Fibroblast of lung (primary cell): ENCODE data around the gene APMAP. TPM values are rescaled to one million over a fixed set of nuclear protein-coding genes. Genes with fewer than 3 reads are reported as not detected.

ENCODE experiments used
- DNase-seq, 2 donors: peaks; one replicate each; pipeline versions ENCODE4 v3.0.0 to v3.0.0-alpha.2; 2010; ENCODE audit warnings: low read depth in 2 of 2
- H2AFZ ChIP-seq: 2 replicates; pipeline ENCODE4 v1.5.1; 2012; ENCODE audit warnings: low read length, control low read depth, inconsistent platforms
- H3K27ac ChIP-seq: 2 replicates; pipeline ENCODE4 v1.5.1; 2011; ENCODE audit warnings: low read length, control low read depth; ENCODE audit not compliant: insufficient read depth
- H3K27me3 ChIP-seq: 2 replicates; pipeline ENCODE4 v1.5.1; 2011; ENCODE audit warnings: mild to moderate bottlenecking, low read length; ENCODE audit not compliant: control insufficient read depth, insufficient read depth
- H3K36me3 ChIP-seq: 2 replicates; pipeline ENCODE4 v1.5.1; 2011; ENCODE audit warnings: low read length; ENCODE audit not compliant: control insufficient read depth, insufficient read depth
- H3K4me1 ChIP-seq: 2 replicates; pipeline ENCODE4 v1.5.1; 2011; ENCODE audit warnings: low read length; ENCODE audit not compliant: control insufficient read depth, insufficient read depth; ENCODE audit errors: extremely low read depth
- H3K4me2 ChIP-seq: 2 replicates; pipeline ENCODE4 v1.5.1; 2011; ENCODE audit warnings: low read length, control low read depth; ENCODE audit not compliant: insufficient read depth; ENCODE audit errors: extremely low read depth
- H3K4me3 ChIP-seq, 4 experiments: fragments of 200-600 bp in 1 of 4; sonication (generic) in 1 of 4; replicated peaks in 1 of 4; 2 replicates each; pipeline ENCODE4 v1.5.1; 2011 to 2016; ENCODE audit warnings: low read length in 4 of 4, low read depth in 3 of 4, mild to moderate bottlenecking in 3 of 4, control low read depth in 2 of 4, inconsistent platforms in 1 of 4, mixed read lengths in 1 of 4; ENCODE audit not compliant: insufficient read depth in 1 of 4; ENCODE audit errors: control extremely low read depth in 1 of 4
- H3K79me2 ChIP-seq: 2 replicates; pipeline ENCODE4 v1.5.1; 2012; ENCODE audit warnings: mild to moderate bottlenecking, low read length, inconsistent platforms; ENCODE audit not compliant: control insufficient read depth, insufficient read depth
- H3K9ac ChIP-seq: 2 replicates; pipeline ENCODE4 v1.5.1; 2011; ENCODE audit warnings: mild to moderate bottlenecking, low read length, control low read depth; ENCODE audit not compliant: insufficient read depth
- H3K9me3 ChIP-seq: 2 replicates; pipeline ENCODE4 v1.5.1; 2012; ENCODE audit warnings: low read depth, low read length; ENCODE audit not compliant: control insufficient read depth, insufficient read depth
- H4K20me1 ChIP-seq: 2 replicates; pipeline ENCODE4 v1.5.1; 2011; ENCODE audit warnings: low read length; ENCODE audit not compliant: control insufficient read depth, insufficient read depth; ENCODE audit errors: extremely low read depth
- CTCF ChIP-seq, 2 donors: IDR thresholded peaks in 1 of 2; conservative IDR thresholded peaks in 1 of 2; 1 replicate in 1 of 2; 2 replicates in 1 of 2; pipeline ENCODE4 v1.5.1; 2011 to 2012; ENCODE audit warnings: low read length in 2 of 2, control low read depth in 1 of 2, inconsistent platforms in 1 of 2, low read depth in 1 of 2, mild to moderate bottlenecking in 1 of 2
- EZH2 ChIP-seq: IDR thresholded peaks from 2 replicates; pipeline ENCODE4 v1.5.1; 2012; ENCODE audit warnings: low read length, control low read depth, mild to moderate bottlenecking; ENCODE audit errors: missing control alignments
- polyA plus RNA-seq, 2 donors: library from polyadenylated mRNA; depleted of rRNA in 1 of 2; stranded (reverse) in 1 of 2; unstranded in 1 of 2; fragments of >200 nt; gene quantifications; 2 replicates each; pipeline ENCODE4 v1.2.1, GENCODE V29; 2011 to 2012; ENCODE audit warnings: missing spikeins in 1 of 2
- total RNA-seq: library from RNA; depleted of rRNA; stranded (reverse); fragments of >200 nt; gene quantifications from 2 replicates; pipeline ENCODE4 v1.2.1, GENCODE V29; 2014

Gene APMAP
- total and polyA plus RNA-seq, 2 donors (not counting 1 experiment from before 2014, with no cell fraction given) = 72.5 to 104 TPM

GRCh38 chr20:25018425-25018824 lies 25.9 kb upstream of the APMAP start:
- H3K4me2 ChIP-seq = no peak overlapping the region
- H3K27ac ChIP-seq = no peak overlapping the region
- no peak for TF ChIP-seq CTCF (conservative IDR thresholded peaks at IDR 0.05 in 1 of 2, IDR thresholded peaks at IDR 0.05 in 1 of 2; ENCODE audit: low read depth in 1 of 2, low read length in 2 of 2)
- no peak for TF ChIP-seq EZH2
- no peaks in the 10 kb centered on the region for H3K27me3 ChIP-seq
- H3K79me2 ChIP-seq = no peaks in the 10 kb centered on the region
- no peak overlapping the region for H3K4me3 ChIP-seq
- no peaks in the 10 kb centered on the region for H3K36me3 ChIP-seq
- no peaks in the 10 kb centered on the region for H3K4me1 ChIP-seq
- H4K20me1 ChIP-seq = no peaks in the 10 kb centered on the region
- DNase-seq = no peak
- no peak overlapping the region for H2AFZ ChIP-seq
- H3K9ac ChIP-seq = no peak overlapping the region
- no peaks in the 10 kb centered on the region for H3K9me3 ChIP-seq

GRCh38 chr20:25017257-25017803 lies 24.8 kb upstream of the APMAP start:
- H2AFZ ChIP-seq = no peak overlapping the region
- TF ChIP-seq EZH2 (no peak), CTCF (conservative IDR thresholded peaks at IDR 0.05 in 1 of 2, IDR thresholded peaks at IDR 0.05 in 1 of 2; ENCODE audit: low read depth in 1 of 2, low read length in 2 of 2) (no peak)
- H3K4me1 ChIP-seq = no peaks in the 10 kb centered on the region
- no peaks in the 10 kb centered on the region for H3K79me2 ChIP-seq
- H3K27me3 ChIP-seq = no peaks in the 10 kb centered on the region
- H3K9ac ChIP-seq = no peak overlapping the region
- no peak overlapping the region for H3K4me2 ChIP-seq
- no peak for DNase-seq
- no peaks in the 10 kb centered on the region for H3K9me3 ChIP-seq
- H4K20me1 ChIP-seq = no peaks in the 10 kb centered on the region
- H3K36me3 ChIP-seq = no peaks in the 10 kb centered on the region
- H3K27ac ChIP-seq = no peak overlapping the region
- H3K4me3 ChIP-seq = no peak overlapping the region

DNA sequence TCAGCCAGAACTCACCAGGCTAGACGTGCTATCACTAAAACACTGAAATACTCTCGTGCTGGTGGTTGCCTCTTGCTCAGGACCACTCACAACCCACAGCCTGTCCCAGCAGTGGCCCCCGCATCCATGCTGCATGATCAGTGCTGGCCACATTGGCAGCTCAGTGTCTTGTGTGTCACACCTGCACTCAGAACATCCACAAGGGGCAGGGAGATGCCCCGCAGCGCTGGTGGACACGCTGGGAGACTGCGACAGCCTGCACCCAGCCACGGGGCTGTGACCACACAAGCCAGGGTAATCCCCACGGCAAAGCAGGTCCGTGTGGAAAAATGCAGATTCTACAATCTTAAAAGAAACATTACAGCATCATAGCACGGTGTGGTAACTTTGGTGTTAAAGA lies 23.9 kb upstream of the APMAP start:
- DNase-seq = no peak
- Histone ChIP-seq H3K27ac (no peak overlapping the region), H2AFZ (no peak overlapping the region), H3K9ac (no peak overlapping the region), H3K4me2 (no peak overlapping the region), H4K20me1 (no peaks in the 10 kb centered on the region), H3K79me2 (no peaks in the 10 kb centered on the region), H3K9me3 (no peaks in the 10 kb centered on the region), H3K4me1 (no peaks in the 10 kb centered on the region), H3K4me3 (no peak overlapping the region), H3K27me3 (no peaks in the 10 kb centered on the region), H3K36me3 (no peaks in the 10 kb centered on the region)
- TF ChIP-seq CTCF (conservative IDR thresholded peaks at IDR 0.05 in 1 of 2, IDR thresholded peaks at IDR 0.05 in 1 of 2; ENCODE audit: low read depth in 1 of 2, low read length in 2 of 2) = no peak
- TF ChIP-seq EZH2 = no peak
